ENCODE results near the gene FAM162B.

Gene FAM162B

GRCh38 chr6:116730513-116730912 lies 35.0 kb downstream of the FAM162B start:
- TF ChIP-seq TAF1 (IDR thresholded peaks at IDR 0.05; ENCODE audit: low read depth), result no peak
- no peak for TF ChIP-seq YY1 (IDR thresholded peaks at IDR 0.05; ENCODE audit: low read depth)
- no peak for TF ChIP-seq CREB1 (IDR thresholded peaks at IDR 0.05; ENCODE audit: low read depth)
- TF ChIP-seq REST (IDR thresholded peaks at IDR 0.05; ENCODE audit: low read depth), result no peak

- TF ChIP-seq EGR1 (IDR thresholded peaks at IDR 0.05) (no peak), REST (IDR thresholded peaks at IDR 0.05; ENCODE audit: low read depth) (no peak), USF1 (IDR thresholded peaks at IDR 0.05) (no peak), FOXM1 (IDR thresholded peaks at IDR 0.05; ENCODE audit: borderline replicate concordance, low read depth) (no peak), EP300 (IDR thresholded peaks at IDR 0.05; ENCODE audit: borderline replicate concordance) (no peak), RAD21 (IDR thresholded peaks at IDR 0.05; ENCODE audit: low read depth) (no peak), CREB1 (IDR thresholded peaks at IDR 0.05; ENCODE audit: low read depth) (no peak), MAX (IDR thresholded peaks at IDR 0.05) (no peak), NFIC (IDR thresholded peaks at IDR 0.05) (no peak), YY1 (IDR thresholded peaks at IDR 0.05; ENCODE audit: low read depth) (no peak), CEBPB (IDR thresholded peaks at IDR 0.05) (no peak)
Measured at GRCh38 chr6:116726947-116727346, 38.6 kb downstream of the FAM162B start.

- TF ChIP-seq TCF12 (IDR thresholded peaks at IDR 0.05; ENCODE audit: low read depth) (no peak), RAD21 (IDR thresholded peaks at IDR 0.05; ENCODE audit: low read depth) (no peak), CEBPB (IDR thresholded peaks at IDR 0.05) (peak; percentile 33)
Measured at GRCh38 chr6:116714761-116715160, 50.8 kb downstream of the FAM162B start.

- TF ChIP-seq CREB1 (IDR thresholded peaks at IDR 0.05; ENCODE audit: low read depth) (no peak), TAF1 (IDR thresholded peaks at IDR 0.05; ENCODE audit: low read depth) (no peak)
Measured at GRCh38 chr6:116714296-116714695, 51.2 kb downstream of the FAM162B start.

- TF ChIP-seq YY1 (IDR thresholded peaks at IDR 0.05; ENCODE audit: low read depth) (no peak), FOXM1 (IDR thresholded peaks at IDR 0.05; ENCODE audit: borderline replicate concordance, low read depth) (no peak), MAX (IDR thresholded peaks at IDR 0.05) (no peak), CEBPB (IDR thresholded peaks at IDR 0.05) (no peak), EP300 (IDR thresholded peaks at IDR 0.05; ENCODE audit: borderline replicate concordance) (no peak), EGR1 (IDR thresholded peaks at IDR 0.05) (no peak), REST (IDR thresholded peaks at IDR 0.05; ENCODE audit: low read depth) (no peak), CREB1 (IDR thresholded peaks at IDR 0.05; ENCODE audit: low read depth) (no peak), NFIC (IDR thresholded peaks at IDR 0.05) (no peak), TCF12 (IDR thresholded peaks at IDR 0.05; ENCODE audit: low read depth) (no peak), USF1 (IDR thresholded peaks at IDR 0.05) (no peak), TAF1 (IDR thresholded peaks at IDR 0.05; ENCODE audit: low read depth) (no peak), ZBTB7A (IDR thresholded peaks at IDR 0.05; ENCODE audit: low read depth) (no peak)
Measured at GRCh38 chr6:116705917-116706316, 59.6 kb downstream of the FAM162B start.

Measured in Ishikawa (cell line).